Activated gamma-delta T cell (primary cell): ENCODE data around the gene KLK4.

Source experiments
- DNase-seq: peaks from one replicate; lab custom pipeline; 2025; lab: John Stamatoyannopoulos, UW

The KLK4 gene

GRCh38 chr19:50880241-50880640 lies 31.0 kb downstream of the KLK4 start:
- no peak for DNase-seq

- DNase-seq: no peak
Measured at GRCh38 chr19:50878851-50879250, 32.3 kb downstream of the KLK4 start.

- no peak for DNase-seq
Measured at GRCh38 chr19:50877338-50877737, 33.9 kb downstream of the KLK4 start.

GRCh38 chr19:50876456-50876855 lies 34.7 kb downstream of the KLK4 start:
- DNase-seq: no peak

- no peak for DNase-seq
Measured at GRCh38 chr19:50875795-50876422, 35.3 kb downstream of the KLK4 start.

- no peak for DNase-seq
Measured at GRCh38 chr19:50874211-50874610, 37.0 kb downstream of the KLK4 start.

- DNase-seq: no peak
Measured at GRCh38 chr19:50873056-50873455, 38.1 kb downstream of the KLK4 start, which contains the start of gene KLK2. Gene KLK2 (plus strand): TSS chr19:50873439. CDS start chr19:50873474, 35 bp downstream.

GRCh38 chr19:50870417-50871089 lies 40.6 kb downstream of the KLK4 start:
- DNase-seq: no peak

- no peak for DNase-seq
Measured at GRCh38 chr19:50869479-50869878, 41.7 kb downstream of the KLK4 start.

GRCh38 chr19:50861496-50862286 lies 49.5 kb downstream of the KLK4 start:
- no peak for DNase-seq

- DNase-seq: no peak
Measured at GRCh38 chr19:50861010-50861409, 50.2 kb downstream of the KLK4 start.

GRCh38 chr19:50859849-50860248 lies 51.3 kb downstream of the KLK4 start:
- no peak for DNase-seq

GRCh38 chr19:50858886-50859285 lies 52.3 kb downstream of the KLK4 start:
- no peak for DNase-seq

GRCh38 chr19:50857366-50857765 lies 53.8 kb downstream of the KLK4 start:
- DNase-seq: no peak
